ENCODE measurements around the gene LCMT1. TPM values are rescaled to one million over a fixed set of nuclear protein-coding genes. Genes with fewer than 3 reads are reported as not detected.

The LCMT1 gene
- total RNA-seq, 3 donors from 2014 or later = 26.9 to 38.3 (median 30.4) TPM

GRCh38 chr16:25134166-25134700 lies 22.7 kb downstream of the LCMT1 start:
- intact Hi-C loops (cut with DNase I; ENCODE audit: low total_unique reads) = loop anchor here (5.0 kb wide), 1 partner anchor 1452 kb away; no protein-coding TSS in a partner anchor
- no peak for TF ChIP-seq POLR2A (IDR thresholded peaks at IDR 0.05)
- TF ChIP-seq POLR2AphosphoS5 (IDR thresholded peaks at IDR 0.05) = no peak
- TF ChIP-seq CTCF (IDR thresholded peaks at IDR 0.05) = no peak
- Histone ChIP-seq H3K4me1 (no peaks in the 10 kb centered on the region), H3K27me3 (no peaks in the 10 kb centered on the region), H3K36me3 (peaks cover 4% of the 10 kb centered on the region), H3K9me3 (no peaks in the 10 kb centered on the region), H3K27ac (no peak overlapping the region), H3K4me3 (no peak overlapping the region)
- DNase-seq (ENCODE audit: low spot score in 2 of 2) = no peak

DNA sequence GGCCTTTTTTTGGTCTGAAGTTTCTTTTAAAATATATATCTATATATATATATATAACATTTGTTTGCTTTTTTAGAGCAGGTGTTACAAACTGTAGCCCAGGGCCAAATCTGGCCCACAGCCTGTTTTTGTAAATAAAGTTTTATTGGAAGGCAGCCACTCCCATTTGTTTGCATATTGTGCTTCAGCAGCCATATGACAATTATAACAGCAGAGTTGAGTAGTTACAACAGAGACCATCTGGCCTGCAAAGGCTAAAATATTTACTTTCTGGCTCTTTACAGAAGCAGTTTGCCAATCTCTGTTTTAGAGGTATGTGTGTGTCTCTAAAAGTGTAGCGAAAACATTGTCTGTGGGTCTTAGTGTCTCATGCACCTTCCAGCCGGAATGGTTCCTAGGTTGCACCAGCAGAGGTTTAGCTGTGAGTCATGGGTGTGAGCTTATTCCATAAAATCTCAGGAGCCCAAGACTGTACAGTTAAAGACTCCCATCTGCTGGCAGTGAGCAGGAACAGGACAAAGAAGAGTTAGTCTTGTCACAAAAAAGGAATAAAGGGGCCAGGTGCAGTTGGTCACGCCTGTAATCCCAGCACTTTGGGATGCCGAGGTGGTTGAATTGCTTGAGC lies 23.8 kb downstream of the LCMT1 start:
- no peak for TF ChIP-seq POLR2AphosphoS5 (IDR thresholded peaks at IDR 0.05)
- no peak for TF ChIP-seq POLR2A (IDR thresholded peaks at IDR 0.05)
- TF ChIP-seq CTCF (IDR thresholded peaks at IDR 0.05) = no peak
- DNase-seq (ENCODE audit: low spot score in 2 of 2) = no peak
- peaks cover 4% of the 10 kb centered on the region for H3K36me3 ChIP-seq
- intact Hi-C loops (cut with DNase I; ENCODE audit: low total_unique reads) = no loop called here
- H3K4me1 ChIP-seq = no peaks in the 10 kb centered on the region
- H3K9me3 ChIP-seq = no peaks in the 10 kb centered on the region
- H3K4me3 ChIP-seq = no peak overlapping the region
- no peaks in the 10 kb centered on the region for H3K27me3 ChIP-seq
- no peak overlapping the region for H3K27ac ChIP-seq

GRCh38 chr16:25138130-25138529 lies 26.6 kb downstream of the LCMT1 start:
- Histone ChIP-seq H3K27ac (no peak overlapping the region), H3K4me3 (no peak overlapping the region), H3K9me3 (no peaks in the 10 kb centered on the region), H3K27me3 (no peaks in the 10 kb centered on the region), H3K36me3 (peaks cover 13% of the 10 kb centered on the region), H3K4me1 (no peaks in the 10 kb centered on the region)
- intact Hi-C loops (cut with DNase I; ENCODE audit: low total_unique reads) = no loop called here
- no peak for TF ChIP-seq POLR2A (IDR thresholded peaks at IDR 0.05)
- TF ChIP-seq CTCF (IDR thresholded peaks at IDR 0.05) = no peak
- no peak for TF ChIP-seq POLR2AphosphoS5 (IDR thresholded peaks at IDR 0.05)
- no peak for DNase-seq (ENCODE audit: low spot score in 2 of 2)

- intact Hi-C loops (cut with DNase I; ENCODE audit: low total_unique reads) = no loop called here
- no peak for DNase-seq (ENCODE audit: low spot score in 2 of 2)
- H3K9me3 ChIP-seq = no peaks in the 10 kb centered on the region
- no peaks in the 10 kb centered on the region for H3K4me1 ChIP-seq
- peaks cover 12% of the 10 kb centered on the region for H3K36me3 ChIP-seq
- no peaks in the 10 kb centered on the region for H3K27me3 ChIP-seq
- no peak overlapping the region for H3K4me3 ChIP-seq
- TF ChIP-seq POLR2A (IDR thresholded peaks at IDR 0.05) (no peak), POLR2AphosphoS5 (IDR thresholded peaks at IDR 0.05) (no peak), CTCF (IDR thresholded peaks at IDR 0.05) (no peak)
- no peak overlapping the region for H3K27ac ChIP-seq
Measured at GRCh38 chr16:25140459-25140858, 28.9 kb downstream of the LCMT1 start.

DNA sequence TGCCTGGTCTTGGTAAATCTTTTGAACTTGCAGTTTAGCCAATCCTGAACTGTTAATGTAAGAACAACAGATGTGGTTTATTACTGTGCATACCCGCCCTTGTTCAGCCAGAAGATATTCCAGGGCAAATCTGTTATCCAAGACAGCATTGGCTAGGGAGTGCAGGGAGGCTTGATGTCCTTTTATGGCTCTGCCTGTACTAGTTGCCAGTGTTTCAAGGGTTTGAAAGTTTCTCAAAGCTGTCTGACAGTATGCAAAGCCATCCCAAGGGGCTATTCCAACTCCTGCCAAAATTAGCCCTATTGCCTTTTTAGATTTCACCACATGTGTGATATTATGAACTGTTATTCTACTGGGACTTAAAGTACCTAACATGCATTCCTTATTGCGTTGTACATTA lies 30.1 kb downstream of the LCMT1 start:
- TF ChIP-seq POLR2A (IDR thresholded peaks at IDR 0.05) = no peak
- TF ChIP-seq CTCF (IDR thresholded peaks at IDR 0.05) = no peak
- peaks cover 12% of the 10 kb centered on the region for H3K36me3 ChIP-seq
- no peak for DNase-seq (ENCODE audit: low spot score in 2 of 2)
- no peaks in the 10 kb centered on the region for H3K9me3 ChIP-seq
- intact Hi-C loops (cut with DNase I; ENCODE audit: low total_unique reads) = no loop called here
- no peaks in the 10 kb centered on the region for H3K27me3 ChIP-seq
- H3K4me3 ChIP-seq = no peak overlapping the region
- H3K27ac ChIP-seq = no peak overlapping the region
- H3K4me1 ChIP-seq = no peaks in the 10 kb centered on the region

Measured in breast epithelium (tissue), 4 donors.